Right lobe of liver (tissue), 6 donors: ENCODE results near the gene FRMD4A. TPM values are rescaled to one million over a fixed set of nuclear protein-coding genes. Genes with fewer than 3 reads are reported as not detected.

ENCODE experiments used
- ATAC-seq, 4 donors: fragments of 200-7000 bp; cut with Tn5 transposase; one replicate each; pipeline ENCODE4 v1.9.1; 2020; ENCODE audit warnings: mild to moderate bottlenecking in 4 of 4, moderate library complexity in 4 of 4
- DNase-seq, 3 donors: peaks; one replicate each; pipeline ENCODE4 v3.0.0-alpha.2; 2020
- H3K27ac ChIP-seq, 3 donors: fragments of 200-600 bp; one replicate each; pipeline ENCODE4 v1.8.0; 2022
- H3K27me3 ChIP-seq, 2 donors: fragments of 200-600 bp; one replicate each; pipeline ENCODE4 v1.8.0; 2022
- H3K36me3 ChIP-seq, 4 donors: fragments of 200-600 bp; sonication (generic) in 1 of 4; one replicate each; pipeline versions ENCODE4 v1.5.1 to v1.8.0; 2017 to 2022; ENCODE audit warnings: control low read depth in 1 of 4
- H3K4me1 ChIP-seq, 4 donors: fragments of 200-600 bp; sonication (generic) in 1 of 4; one replicate each; pipeline versions ENCODE4 v1.5.1 to v1.8.0; 2017 to 2022; ENCODE audit warnings: control low read depth in 1 of 4
- H3K4me3 ChIP-seq, 3 donors: fragments of 200-600 bp; one replicate each; pipeline ENCODE4 v1.8.0; 2022
- H3K9me3 ChIP-seq, 4 donors: fragments of 200-600 bp; sonication (generic) in 1 of 4; one replicate each; pipeline versions ENCODE4 v1.5.1 to v1.8.0; 2017 to 2022; ENCODE audit warnings: control low read depth in 1 of 4
- POLR2A ChIP-seq: fragments of 450-650 bp; IDR thresholded peaks from one replicate; pipeline ENCODE4 v1.6.1; 2017; ENCODE audit warnings: antibody characterized with exemption, mild to moderate bottlenecking
- WGBS: methylation state at CpG from one replicate; pipeline ENCODE4 v1.1.6; 2018; ENCODE audit warnings: low coverage, low lambda C conversion rate; ENCODE audit not compliant: insufficient coverage; ENCODE audit errors: missing lambda C conversion rate; 5-methylcytosine and 5-hydroxymethylcytosine counted together
- intact Hi-C, 2 donors: fragments of 100-400 bp; cut with DNase I; formaldehyde crosslinking; loops; one replicate each; pipeline versions ENCODE4 v1.11.2 to v1.14.1; 2022
- long read RNA-seq: library from polyadenylated mRNA; unstranded; transcript quantifications from one replicate; pipeline ENCODE4 v2.0.0, GENCODE V29; 2019
- total RNA-seq, 6 experiments: library from RNA; depleted of rRNA in 2 of 6; stranded (reverse); fragments of >200 nt in 2 of 6; fragmentation: NEBNext Ultra II Directional in 3 of 6; extraction: Animal tissue kit (Norgen Biotek cat#: 25700) in 3 of 6; gene quantifications; one replicate each; pipeline versions ENCODE4 v1.1.0 to v1.2.4, GENCODE V29; 2016 to 2023
- TF ChIP-seq, protein P1 (sequence below), 4 donors: fragments of 200-600 bp in 3 of 4; fragments of 450-650 bp in 1 of 4; IDR thresholded peaks; one replicate each; pipeline versions ENCODE4 v1.5.1 to v1.8.0; 2016 to 2022; ENCODE audit warnings: antibody characterized with exemption in 4 of 4, mild to moderate bottlenecking in 2 of 4
- donor health status: DM: no; HTN: yes; CAD: no.
- donor health status: DM: no; HTN: no; CAD: no.
- donor health status: DM: no; HTN: no; CAD: no.
- donor health status: DM: no; HTN: yes; CAD: no.
- donor health status: DM: no; HTN: yes; CAD: no.

Gene FRMD4A
- total RNA-seq: 10 to 100 TPM in 5 of 6 experiments, 1 to 10 TPM in 1; 8.4 to 22.8 (median 13.3) TPM
- long read RNA-seq, partial matches to known transcripts: 0 of 3 reads
- long read RNA-seq, other reads (novel, unspliced or antisense): 3 of 3 reads

DNA sequence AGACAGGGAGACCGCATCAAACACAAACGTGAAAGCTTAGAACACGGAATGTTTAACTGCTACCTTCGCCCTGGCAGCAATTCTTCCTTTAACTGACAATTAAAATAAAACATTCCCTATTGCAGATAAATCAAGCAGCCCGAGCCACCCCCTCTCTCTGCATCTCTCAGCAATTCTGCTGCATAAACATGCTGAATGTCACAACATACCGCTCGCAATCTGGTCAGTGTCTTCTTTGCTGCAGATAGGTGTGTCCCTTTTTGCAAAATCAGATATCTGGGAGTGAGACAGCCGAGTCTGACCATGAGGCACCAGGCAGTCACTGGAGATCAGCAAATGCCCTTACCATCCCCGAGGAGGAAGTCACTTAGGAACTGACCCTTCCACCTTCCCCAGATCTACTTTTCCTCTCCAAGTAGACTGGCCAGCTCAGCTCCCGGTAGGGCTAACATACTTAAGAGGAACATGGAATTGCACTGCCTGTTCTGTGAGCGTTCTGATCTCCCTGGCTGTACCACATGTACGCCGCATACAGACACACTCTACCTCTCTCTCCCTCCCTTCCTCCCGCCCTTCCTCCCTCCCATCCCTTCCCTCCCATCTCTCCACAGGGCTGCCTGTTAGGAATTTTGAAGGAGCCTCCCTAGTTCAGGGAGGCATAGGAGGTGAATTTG is at the start of gene FRMD4A:
FRMD4A (minus strand) TSS at position 537 of the 674 bp plus-strand sequence.
- H3K9me3 ChIP-seq: no peaks in the 10 kb centered on the region
- no peaks in the 10 kb centered on the region for H3K4me1 ChIP-seq
- no peak within 1 kb of the TSS for H3K4me3 ChIP-seq
- WGBS: 46% methylated on average over 11 of the region's 14 CpGs
- intact Hi-C loops: no loop called here
- H3K27me3 ChIP-seq: no peaks in the 10 kb centered on the region
- DNase-seq (no peak), ATAC-seq (peak in 2 of 4 donors; percentile 31 to 36)
- no peak for TF ChIP-seq POLR2A
- TF ChIP-seq, protein P1, sequence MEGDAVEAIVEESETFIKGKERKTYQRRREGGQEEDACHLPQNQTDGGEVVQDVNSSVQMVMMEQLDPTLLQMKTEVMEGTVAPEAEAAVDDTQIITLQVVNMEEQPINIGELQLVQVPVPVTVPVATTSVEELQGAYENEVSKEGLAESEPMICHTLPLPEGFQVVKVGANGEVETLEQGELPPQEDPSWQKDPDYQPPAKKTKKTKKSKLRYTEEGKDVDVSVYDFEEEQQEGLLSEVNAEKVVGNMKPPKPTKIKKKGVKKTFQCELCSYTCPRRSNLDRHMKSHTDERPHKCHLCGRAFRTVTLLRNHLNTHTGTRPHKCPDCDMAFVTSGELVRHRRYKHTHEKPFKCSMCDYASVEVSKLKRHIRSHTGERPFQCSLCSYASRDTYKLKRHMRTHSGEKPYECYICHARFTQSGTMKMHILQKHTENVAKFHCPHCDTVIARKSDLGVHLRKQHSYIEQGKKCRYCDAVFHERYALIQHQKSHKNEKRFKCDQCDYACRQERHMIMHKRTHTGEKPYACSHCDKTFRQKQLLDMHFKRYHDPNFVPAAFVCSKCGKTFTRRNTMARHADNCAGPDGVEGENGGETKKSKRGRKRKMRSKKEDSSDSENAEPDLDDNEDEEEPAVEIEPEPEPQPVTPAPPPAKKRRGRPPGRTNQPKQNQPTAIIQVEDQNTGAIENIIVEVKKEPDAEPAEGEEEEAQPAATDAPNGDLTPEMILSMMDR (IDR thresholded peaks at IDR 0.05): no peak
- H3K27ac ChIP-seq: no peak within 1 kb of the TSS
- H3K36me3 ChIP-seq: no peaks in the 10 kb centered on the region

DNA sequence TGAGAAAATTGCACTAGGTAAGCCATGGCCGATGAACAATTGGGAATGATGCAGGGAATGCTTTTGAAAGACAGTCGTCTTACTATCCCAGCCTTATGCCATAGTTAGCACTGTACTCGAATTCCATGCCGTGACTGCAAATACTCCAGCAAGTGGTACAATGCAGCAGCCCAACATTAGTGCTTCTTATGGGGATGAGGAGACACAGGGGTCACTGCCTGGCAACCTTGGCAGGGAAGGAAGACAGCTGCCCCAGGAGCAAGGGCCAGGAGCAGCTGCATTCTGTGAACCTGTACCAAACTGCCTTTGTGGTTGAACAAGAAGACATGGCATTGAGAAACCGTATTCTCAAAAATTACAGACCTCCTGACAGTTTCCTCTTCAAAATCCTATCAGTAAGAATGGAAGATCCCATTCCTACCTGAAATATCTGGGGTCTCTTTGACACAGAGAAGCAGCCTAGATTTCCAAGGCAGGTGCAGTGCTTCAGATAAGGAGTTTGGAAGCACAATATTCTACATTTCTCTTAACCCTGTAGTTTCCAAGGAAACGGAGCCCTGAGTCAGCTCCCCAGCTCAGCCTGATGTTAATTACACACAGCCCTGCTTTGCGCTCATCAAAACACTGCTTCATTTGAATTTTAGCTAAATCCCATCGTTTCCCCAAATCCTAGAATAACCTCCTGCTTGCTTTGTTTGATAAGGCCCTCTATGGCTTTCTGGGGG is 49.0 kb upstream of the FRMD4A start:
- 63% methylated on average over 3 of the region's 8 CpGs for WGBS
- Histone ChIP-seq H3K27me3 (no peaks in the 10 kb centered on the region), H3K27ac (no peak overlapping the region), H3K4me3 (no peak overlapping the region), H3K9me3 (no peaks in the 10 kb centered on the region), H3K36me3 (no peaks in the 10 kb centered on the region), H3K4me1 (no peaks in the 10 kb centered on the region)
- ATAC-seq (no peak), DNase-seq (no peak)
- TF ChIP-seq, protein P1 (IDR thresholded peaks at IDR 0.05): no peak
- TF ChIP-seq POLR2A: no peak
- intact Hi-C loops: no loop called here

DNA sequence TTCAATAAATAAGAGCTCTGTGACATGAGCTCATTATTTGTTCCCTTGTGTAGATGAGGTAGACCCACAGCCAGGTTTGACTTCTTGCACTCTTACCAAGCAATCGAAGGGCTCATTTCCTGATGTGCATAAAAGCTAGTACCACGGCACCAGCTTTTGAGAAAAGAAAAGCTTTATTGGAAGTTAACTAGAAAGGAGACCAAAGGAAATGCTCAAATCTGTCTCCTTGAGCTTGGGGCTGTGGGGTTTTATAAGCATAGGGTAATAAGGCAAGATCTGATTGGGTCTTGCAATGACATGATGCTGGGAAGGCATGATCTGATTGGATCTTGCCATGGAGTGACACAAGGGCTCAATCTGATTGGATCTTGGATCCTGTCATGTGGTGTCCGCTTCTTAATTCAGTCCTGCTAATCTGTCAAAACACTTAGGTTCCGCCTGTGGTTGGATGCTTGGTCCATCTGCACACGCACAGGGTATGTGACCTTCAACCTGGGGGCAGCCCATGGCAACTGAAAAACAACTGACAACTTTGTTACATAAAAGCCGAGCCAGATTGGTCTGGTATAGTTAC is 47.8 kb upstream of the FRMD4A start:
- DNase-seq: no peak
- Histone ChIP-seq H3K9me3 (no peaks in the 10 kb centered on the region), H3K36me3 (no peaks in the 10 kb centered on the region), H3K27me3 (no peaks in the 10 kb centered on the region), H3K27ac (no peak overlapping the region), H3K4me3 (no peak overlapping the region), H3K4me1 (no peaks in the 10 kb centered on the region)
- TF ChIP-seq, protein P1 (IDR thresholded peaks at IDR 0.05): no peak
- no peak for TF ChIP-seq POLR2A
- intact Hi-C loops: no loop called here
- ATAC-seq: no peak
- WGBS: 79% methylated on average over 5 of the region's 6 CpGs

DNA sequence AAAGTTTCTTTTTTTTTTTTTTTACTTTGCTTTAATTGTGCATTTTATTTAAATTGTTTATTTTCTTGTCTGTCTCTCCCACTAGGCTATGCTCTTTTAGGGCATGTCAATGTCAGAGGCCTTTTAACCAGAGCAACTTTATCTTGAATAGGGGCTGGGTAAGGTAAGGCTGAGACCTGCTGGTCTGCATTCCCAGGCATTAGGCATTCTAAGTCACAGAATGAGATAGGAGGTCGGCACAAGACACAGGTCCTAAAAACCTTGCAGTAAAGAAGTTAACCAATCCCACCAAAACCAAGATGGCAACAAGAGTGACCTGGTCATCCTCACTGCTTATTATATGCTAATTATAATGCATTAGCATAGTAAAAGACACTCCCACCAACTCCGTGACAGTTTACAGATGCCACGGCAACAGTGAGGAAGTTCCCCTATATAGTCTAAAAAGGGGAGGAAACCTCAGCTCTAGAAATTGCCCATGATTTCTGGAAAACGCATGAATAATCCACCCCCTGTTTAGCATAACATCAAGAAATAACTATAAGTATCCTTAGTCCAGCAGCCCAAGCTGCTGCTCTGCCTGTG is 47.0 kb upstream of the FRMD4A start:
- H3K4me1 ChIP-seq: no peaks in the 10 kb centered on the region
- DNase-seq: no peak
- no peak overlapping the region for H3K27ac ChIP-seq
- no peak for ATAC-seq
- no peak for TF ChIP-seq POLR2A
- TF ChIP-seq, protein P1 (IDR thresholded peaks at IDR 0.05): no peak
- intact Hi-C loops: no loop called here
- no peaks in the 10 kb centered on the region for H3K36me3 ChIP-seq
- H3K4me3 ChIP-seq: no peak overlapping the region
- no peaks in the 10 kb centered on the region for H3K27me3 ChIP-seq
- 54% methylated on average over 4 of the region's 4 CpGs for WGBS
- H3K9me3 ChIP-seq: no peaks in the 10 kb centered on the region
